ENCODE results near the gene ANKRD7.

DNA sequence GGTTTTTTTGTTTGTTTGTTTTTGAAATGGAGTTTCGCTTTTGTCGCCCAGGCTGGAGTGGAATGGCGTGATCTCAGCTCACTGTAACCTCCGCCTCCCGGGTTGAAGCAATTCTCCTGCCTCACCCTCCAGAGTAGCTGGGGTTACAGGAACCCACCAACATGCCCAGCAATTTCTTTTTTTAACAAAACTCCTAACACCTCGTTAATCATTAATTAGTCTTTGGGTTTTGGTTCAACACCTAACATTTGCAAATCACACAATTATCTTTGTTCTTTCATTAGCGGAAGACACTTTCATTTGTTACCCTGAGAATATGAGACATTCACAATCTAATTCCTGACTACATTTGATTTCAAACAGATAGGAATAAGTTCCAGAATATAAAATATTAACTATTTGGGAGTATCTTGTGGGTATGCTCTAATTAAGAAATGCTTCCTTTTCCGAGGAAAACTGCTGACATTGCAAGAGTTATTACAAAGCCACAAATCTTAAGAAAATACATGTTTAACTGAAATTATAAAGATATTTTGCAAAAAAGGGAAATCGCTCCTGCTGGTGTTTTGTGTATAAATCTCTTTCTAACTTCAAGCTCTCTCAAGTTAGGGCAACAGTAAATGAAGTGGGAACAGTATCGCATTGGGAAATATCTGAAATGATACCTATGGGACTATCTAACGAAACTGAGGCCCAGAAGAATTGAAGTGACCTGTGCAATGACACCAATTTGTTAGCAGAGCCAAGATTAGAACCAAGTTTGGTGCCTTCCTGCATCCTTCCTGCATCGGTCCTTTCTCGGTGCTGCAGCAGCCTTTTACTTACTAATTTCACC is 41.7 kb upstream of the ANKRD7 start:
- TF ChIP-seq CTCF (IDR thresholded peaks at IDR 0.05), result no peak
- no peak for TF ChIP-seq POLR2A (IDR thresholded peaks at IDR 0.05)
